PC-3 (cell line): ENCODE data around the gene ADORA1.

ENCODE experiments used
- CTCF ChIP-seq: fragments of 300-600 bp; sonication (generic); conservative IDR thresholded peaks from 2 replicates; pipeline ENCODE4 v1.5.1; 2017; ENCODE audit warnings: antibody characterized with exemption, low read depth, mild to moderate bottlenecking, low read length
- EZH2 ChIP-seq: fragments of 300-600 bp; sonication (generic); IDR thresholded peaks from one replicate; pipeline ENCODE4 v1.6.1; 2017; ENCODE audit warnings: antibody characterized with exemption, mild to moderate bottlenecking, low read length; ENCODE audit not compliant: unreplicated experiment
- EZH2phosphoT487 ChIP-seq: fragments of 300-600 bp; sonication (generic); IDR thresholded peaks from 2 replicates; pipeline ENCODE4 v1.6.1; 2018; ENCODE audit warnings: mild to moderate bottlenecking, antibody characterized with exemption, low read length, borderline replicate concordance

DNA sequence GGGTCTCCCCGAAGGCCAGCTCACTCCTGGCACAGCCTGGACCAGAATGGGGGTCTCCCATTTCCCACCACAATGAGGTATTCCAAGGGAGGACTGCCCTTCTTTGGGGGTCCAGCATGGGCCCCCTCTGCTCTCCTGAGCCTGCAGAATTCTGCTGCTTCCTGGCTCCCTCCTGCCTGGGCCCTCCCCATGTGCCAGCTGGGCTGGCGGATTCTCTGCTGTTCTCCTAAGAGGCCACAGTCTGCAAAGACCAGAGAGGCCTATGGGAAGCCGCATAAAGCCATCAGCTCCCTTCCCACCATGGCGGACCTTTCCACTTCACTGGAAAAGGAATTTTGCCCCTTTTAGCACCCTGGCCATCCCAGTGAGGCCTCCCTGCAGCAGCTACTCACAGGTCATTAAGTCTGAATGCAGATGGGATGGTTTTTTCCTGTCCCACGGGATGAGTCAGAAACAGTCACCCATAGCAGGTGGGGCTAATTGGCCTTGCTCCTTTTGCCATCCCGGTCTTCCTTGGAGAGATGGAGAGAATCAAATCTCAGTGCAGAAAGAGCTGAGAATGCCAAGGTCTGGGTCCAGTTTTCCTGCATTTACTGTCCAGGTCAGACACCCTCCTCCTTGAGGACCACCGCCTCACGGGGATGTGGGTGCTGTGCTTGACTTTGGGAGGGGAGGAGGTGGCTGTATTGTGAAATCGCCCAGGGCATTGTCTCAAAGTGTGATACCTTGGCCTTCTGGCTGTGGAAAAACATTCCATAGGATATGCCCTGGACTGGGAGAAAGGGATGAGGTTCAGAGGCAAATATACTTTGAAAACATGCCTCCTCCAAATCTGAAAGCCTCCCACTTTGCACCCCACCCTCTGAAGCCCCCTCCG is 24.9 kb downstream of the ADORA1 start:
- TF ChIP-seq EZH2 (no peak), CTCF (no peak), EZH2phosphoT487 (no peak)
